GM12878 (cell line): Measurements from ENCODE around the gene MAFF. TPM values are rescaled to one million over a fixed set of nuclear protein-coding genes. Genes with fewer than 3 reads are reported as not detected.

Experiments
- ATAC-seq: fragments of 200-7000 bp; cut with Tn5 transposase; 3 replicates; pipeline ENCODE4 v1.9.1; 2020; ENCODE audit warnings: mild to moderate bottlenecking, moderate library complexity
- BruUV-seq: library from RNA; stranded (reverse); fragments of 400-500 nt; replicated peaks from 2 replicates; lab custom pipeline; 2021; lab: Mats Ljungman, UMichigan
- CTCF ChIA-PET: fragments of 300-600 bp; sonication (Branson Sonifier 250); formaldehyde crosslinking; extraction: SDS; loops from one replicate; lab custom pipeline; 2021; ENCODE audit warnings: inconsistent platforms; lab: Yijun Ruan, JAX
- POLR2A ChIA-PET: fragments of 350-600 bp; formaldehyde crosslinking; extraction: SDS; loops from one replicate; lab custom pipeline; 2021; ENCODE audit warnings: inconsistent platforms; lab: Charles Lee
- RAD21 ChIA-PET: fragments of 300-600 bp; sonication (Branson Sonifier 250); formaldehyde crosslinking; loops from one replicate; lab custom pipeline; 2023; ENCODE audit warnings: antibody characterized with exemption; ENCODE audit not compliant: unreplicated experiment; lab: Charles Lee
- SMC1A ChIA-PET: fragments of 300-600 bp; sonication (Branson Sonifier 250); formaldehyde crosslinking; loops from one replicate; lab custom pipeline; 2023; ENCODE audit not compliant: unreplicated experiment, uncharacterized antibody; lab: Charles Lee
- DNase-seq: peaks from one replicate; pipeline ENCODE4 v3.0.0-alpha.2; 2011; ENCODE audit warnings: low read depth, low spot score
- FAIRE-seq: peaks from 3 replicates; lab custom pipeline; 2011; peaks lifted over from hg19 to GRCh38; lab: Jason Lieb, UNC
- H2AFZ ChIP-seq: 2 replicates; pipeline ENCODE4 v1.6.0; 2011; ENCODE audit warnings: low read depth, low read length, control low read depth; ENCODE audit not compliant: control insufficient read depth
- H3K27ac ChIP-seq: 2 replicates; pipeline ENCODE4 v1.5.1; 2011; ENCODE audit warnings: control low read depth; ENCODE audit not compliant: control insufficient read depth, insufficient read depth
- H3K27me3 ChIP-seq, 2 experiments: replicated peaks in 1 of 2; 2 replicates each; pipeline versions ENCODE4 v1.6.0 to v1.6.1; 2011; ENCODE audit warnings: low read length in 1 of 2; ENCODE audit not compliant: control insufficient read depth in 2 of 2, insufficient read depth in 2 of 2
- H3K36me3 ChIP-seq, 2 experiments: 2 replicates each; pipeline ENCODE4 v1.5.1; 2011; ENCODE audit warnings: low read length in 1 of 2; ENCODE audit not compliant: control insufficient read depth in 2 of 2, insufficient read depth in 2 of 2
- H3K4me1 ChIP-seq: 2 replicates; pipeline ENCODE4 v1.6.1; 2011; ENCODE audit warnings: mild to moderate bottlenecking, low read length, moderate library complexity, mixed read lengths; ENCODE audit not compliant: control insufficient read depth, insufficient read depth
- H3K4me2 ChIP-seq: 2 replicates; pipeline ENCODE4 v1.6.0; 2011; ENCODE audit warnings: control low read depth; ENCODE audit not compliant: control insufficient read depth, insufficient read depth
- H3K4me3 ChIP-seq: fragments of 200-600 bp; sonication (generic); 2 replicates; pipeline ENCODE4 v1.5.1; 2016
- H3K79me2 ChIP-seq: 2 replicates; pipeline ENCODE4 v1.6.0; 2011; ENCODE audit warnings: low read length; ENCODE audit not compliant: control insufficient read depth, insufficient read depth
- H3K9ac ChIP-seq: 2 replicates; pipeline ENCODE4 v1.8.0; 2011; ENCODE audit warnings: low read length, control low read depth, mixed read lengths; ENCODE audit not compliant: control insufficient read depth, insufficient read depth
- H3K9me3 ChIP-seq: replicated peaks from 3 replicates; pipeline ENCODE4 v1.5.1; 2011; ENCODE audit warnings: mild to moderate bottlenecking, low read length; ENCODE audit not compliant: control insufficient read depth, insufficient read depth
- H4K20me1 ChIP-seq: 2 replicates; pipeline ENCODE4 v1.6.0; 2011; ENCODE audit not compliant: control insufficient read depth, insufficient read depth
- CBX3 ChIP-seq: fragments of 200-600 bp; sonication (generic); IDR thresholded peaks from 2 replicates; pipeline ENCODE4 v1.6.1; 2016; ENCODE audit warnings: low read depth, borderline replicate concordance
- CBX5 ChIP-seq: sonication (generic); IDR thresholded peaks from 2 replicates; pipeline ENCODE4 v1.6.1; 2016; ENCODE audit warnings: low read depth, moderate library complexity, mild to moderate bottlenecking, inconsistent platforms
- CREM ChIP-seq: IDR thresholded peaks from 2 replicates; pipeline ENCODE4 v1.6.1; 2014; ENCODE audit warnings: antibody characterized with exemption, low read depth
- EZH2 ChIP-seq: IDR thresholded peaks from 2 replicates; pipeline ENCODE4 v1.6.1; 2012; ENCODE audit warnings: low read depth, mild to moderate bottlenecking, control low read depth, inconsistent platforms, low read length, borderline replicate concordance; ENCODE audit not compliant: control insufficient read depth
- FOXM1 ChIP-seq: IDR thresholded peaks from 2 replicates; pipeline ENCODE4 v1.6.1; 2012; ENCODE audit warnings: low read depth, mild to moderate bottlenecking, inconsistent platforms, low read length, moderate library complexity
- KLF5 ChIP-seq: fragments of 450-650 bp; IDR thresholded peaks from 2 replicates; pipeline ENCODE4 v1.6.1; 2014; ENCODE audit warnings: mild to moderate bottlenecking; ENCODE audit not compliant: partially characterized antibody
- MEF2B ChIP-seq: fragments of 450-650 bp; IDR thresholded peaks from 2 replicates; pipeline ENCODE4 v1.6.1; 2018; ENCODE audit warnings: mild to moderate bottlenecking, moderate library complexity; ENCODE audit not compliant: partially characterized antibody, poor library complexity, severe bottlenecking
- NFXL1 ChIP-seq: fragments of 450-650 bp; IDR thresholded peaks from 2 replicates; pipeline ENCODE4 v1.6.1; 2017; ENCODE audit warnings: antibody characterized with exemption, mild to moderate bottlenecking, borderline replicate concordance
- NR2F1 ChIP-seq: fragments of 450-650 bp; conservative IDR thresholded peaks from 2 replicates; pipeline ENCODE4 v1.6.1; 2017; ENCODE audit warnings: mild to moderate bottlenecking
- RELA ChIP-seq: fragments of 450-650 bp; IDR thresholded peaks from 2 replicates; pipeline ENCODE4 v1.8.0; 2014; ENCODE audit warnings: borderline replicate concordance; ENCODE audit not compliant: partially characterized antibody
- STAT1 ChIP-seq: fragments of 450-650 bp; conservative IDR thresholded peaks from 2 replicates; pipeline ENCODE4 v1.6.1; 2014; ENCODE audit warnings: antibody characterized with exemption, mild to moderate bottlenecking
- YY1 ChIP-seq: IDR thresholded peaks from 2 replicates; pipeline ENCODE4 v1.6.1; 2011; ENCODE audit warnings: low read depth, mild to moderate bottlenecking, low read length
- ZZZ3 ChIP-seq: IDR thresholded peaks from 2 replicates; pipeline ENCODE4 v1.6.1; 2011; ENCODE audit warnings: low read depth; ENCODE audit not compliant: control insufficient read depth, insufficient read length
- WGBS: methylation state at CpG from one replicate; pipeline ENCODE4 v1.1.6; 2016; ENCODE audit warnings: low lambda C conversion rate; ENCODE audit not compliant: insufficient replicate concordance, insufficient coverage; ENCODE audit errors: missing lambda C conversion rate; 5-methylcytosine and 5-hydroxymethylcytosine counted together
- in situ Hi-C: fragments of 300-500 bp; cut with MboI; formaldehyde crosslinking; loops from 9 replicates; pipeline ENCODE4 v1.14.3; 2018; ENCODE audit warnings: mixed read lengths
- intact Hi-C: fragments of 100-400 bp; cut with micrococcal nuclease; formaldehyde crosslinking; loops from one replicate; pipeline ENCODE4 v1.14.2; 2022; ENCODE audit not compliant: unreplicated experiment
- polyA plus RNA-seq, 11 experiments: library from polyadenylated mRNA; depleted of rRNA in 4 of 11; unstranded in 6 of 11; stranded (reverse) in 5 of 11; fragments of >200 nt; fragmentation: Nextera tagmentation in 4 of 11; fragmentation: Illumina TruSeq in 1 of 11; extraction: Ambion mirVana in 4 of 11; extraction: Trizol in 1 of 11; gene quantifications; 1 replicate in 1 of 11; 2 replicates in 10 of 11; pipeline versions ENCODE4 v1.2.1 to v1.2.3, GENCODE V29; 2011 to 2016; ENCODE audit warnings: inconsistent platforms in 2 of 11, missing spikeins in 2 of 11, low read depth in 1 of 11
- total RNA-seq, 4 experiments: library from RNA; depleted of rRNA in 3 of 4; stranded (reverse); fragments of >200 nt in 3 of 4; fragmentation: Illumina TruSeq in 1 of 4; extraction: Trizol in 1 of 4; gene quantifications; 2 replicates each; pipeline versions ENCODE4 v1.2.1 to v1.2.3, GENCODE V29; 2013 to 2021
- TF ChIP-seq, protein P1 (sequence below): fragments of 450-650 bp; IDR thresholded peaks from 2 replicates; pipeline ENCODE4 v1.6.1; 2014; ENCODE audit warnings: mild to moderate bottlenecking
- TF ChIP-seq, protein P2 (sequence below): fragments of 450-650 bp; formaldehyde crosslinking; IDR thresholded peaks from 2 replicates; pipeline ENCODE4 v1.4.0; 2022; ENCODE audit warnings: mild to moderate bottlenecking, moderate library complexity
- TF ChIP-seq, protein P3 (sequence below): fragments of 450-650 bp; conservative IDR thresholded peaks from 2 replicates; pipeline ENCODE4 v1.6.1; 2017; ENCODE audit warnings: mild to moderate bottlenecking, moderate library complexity

MAFF gene
- total and polyA plus RNA-seq, 10 of the 15 experiments (the other 5 are each of a cell fraction or from before 2014, with no cell fraction given): 0.22 to 2.3 (median 0.81) TPM; not detected in 1

DNA sequence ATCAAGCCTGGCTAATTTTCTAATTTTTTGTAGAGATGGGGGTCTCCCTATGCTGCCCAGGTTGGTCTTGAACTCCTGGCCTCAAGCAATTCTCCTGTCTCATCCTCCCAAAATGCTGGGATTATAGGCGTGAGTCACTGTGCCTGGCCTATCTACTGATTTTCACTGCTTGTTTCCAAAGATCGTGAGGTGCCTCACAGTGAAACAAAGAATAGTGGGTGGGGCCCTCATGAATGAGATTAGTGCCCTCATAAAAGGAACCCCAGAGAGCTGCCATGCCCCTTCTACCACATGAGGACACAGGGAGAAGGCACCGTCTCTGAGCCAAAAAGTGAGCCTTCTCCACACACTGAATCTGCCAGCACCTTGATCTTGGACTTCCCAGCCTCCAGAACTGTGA, 47.5 kb downstream of the MAFF start:
- H3K36me3 ChIP-seq: peaks cover 3 to 9% of the 10 kb centered on the region in 2 experiments; a peak in 3 of 4 replicates
- no peak for FAIRE-seq
- ATAC-seq: no peak
- DNase-seq: no peak
- ChIA-PET SMC1A (no interaction called here), CTCF (no interaction called here), POLR2A (no interaction called here)
- no peaks in the 10 kb centered on the region for H4K20me1 ChIP-seq
- H3K4me3 ChIP-seq: no peak overlapping the region
- no TSS peak for BruUV-seq
- no peak overlapping the region for H3K9ac ChIP-seq
- peaks cover 7% of the 10 kb centered on the region for H3K4me1 ChIP-seq
- H2AFZ ChIP-seq: no peak overlapping the region
- in situ Hi-C loops (no loop called here), intact Hi-C loops (no loop called here)
- no peaks in the 10 kb centered on the region; the same call in 2 of the 3 replicates for H3K9me3 ChIP-seq
- no peaks in the 10 kb centered on the region for H3K79me2 ChIP-seq
- H3K27me3 ChIP-seq: no peaks in the 10 kb centered on the region
- no peak overlapping the region for H3K27ac ChIP-seq
- TF ChIP-seq, protein P1, sequence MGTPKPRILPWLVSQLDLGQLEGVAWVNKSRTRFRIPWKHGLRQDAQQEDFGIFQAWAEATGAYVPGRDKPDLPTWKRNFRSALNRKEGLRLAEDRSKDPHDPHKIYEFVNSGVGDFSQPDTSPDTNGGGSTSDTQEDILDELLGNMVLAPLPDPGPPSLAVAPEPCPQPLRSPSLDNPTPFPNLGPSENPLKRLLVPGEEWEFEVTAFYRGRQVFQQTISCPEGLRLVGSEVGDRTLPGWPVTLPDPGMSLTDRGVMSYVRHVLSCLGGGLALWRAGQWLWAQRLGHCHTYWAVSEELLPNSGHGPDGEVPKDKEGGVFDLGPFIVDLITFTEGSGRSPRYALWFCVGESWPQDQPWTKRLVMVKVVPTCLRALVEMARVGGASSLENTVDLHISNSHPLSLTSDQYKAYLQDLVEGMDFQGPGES: no peak
- TF ChIP-seq KLF5: no peak
- no peak for TF ChIP-seq STAT1
- TF ChIP-seq ZZZ3: no peak
- TF ChIP-seq YY1: no peak
- no peak for TF ChIP-seq MEF2B
- no peak for TF ChIP-seq NR2F1
- no peak for TF ChIP-seq RELA
- TF ChIP-seq, protein P2, sequence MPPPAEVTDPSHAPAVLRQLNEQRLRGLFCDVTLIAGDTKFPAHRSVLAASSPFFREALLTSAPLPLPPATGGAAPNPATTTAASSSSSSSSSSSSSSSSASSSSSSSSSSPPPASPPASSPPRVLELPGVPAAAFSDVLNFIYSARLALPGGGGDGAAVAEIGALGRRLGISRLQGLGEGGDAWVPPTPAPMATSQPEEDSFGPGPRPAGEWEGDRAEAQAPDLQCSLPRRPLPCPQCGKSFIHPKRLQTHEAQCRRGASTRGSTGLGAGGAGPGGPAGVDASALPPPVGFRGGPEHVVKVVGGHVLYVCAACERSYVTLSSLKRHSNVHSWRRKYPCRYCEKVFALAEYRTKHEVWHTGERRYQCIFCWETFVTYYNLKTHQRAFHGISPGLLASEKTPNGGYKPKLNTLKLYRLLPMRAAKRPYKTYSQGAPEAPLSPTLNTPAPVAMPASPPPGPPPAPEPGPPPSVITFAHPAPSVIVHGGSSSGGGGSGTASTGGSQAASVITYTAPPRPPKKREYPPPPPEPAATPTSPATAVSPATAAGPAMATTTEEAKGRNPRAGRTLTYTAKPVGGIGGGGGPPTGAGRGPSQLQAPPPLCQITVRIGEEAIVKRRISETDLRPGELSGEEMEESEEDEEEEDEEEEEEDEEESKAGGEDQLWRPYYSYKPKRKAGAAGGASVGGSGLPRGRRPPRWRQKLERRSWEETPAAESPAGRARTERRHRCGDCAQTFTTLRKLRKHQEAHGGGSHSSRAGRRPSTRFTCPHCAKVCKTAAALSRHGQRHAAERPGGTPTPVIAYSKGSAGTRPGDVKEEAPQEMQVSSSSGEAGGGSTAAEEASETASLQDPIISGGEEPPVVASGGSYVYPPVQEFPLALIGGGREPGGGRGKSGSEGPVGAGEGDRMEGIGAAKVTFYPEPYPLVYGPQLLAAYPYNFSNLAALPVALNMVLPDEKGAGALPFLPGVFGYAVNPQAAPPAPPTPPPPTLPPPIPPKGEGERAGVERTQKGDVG (CRISPR knock-in tag): no peak
- no peak for TF ChIP-seq CBX3
- TF ChIP-seq, protein P3, sequence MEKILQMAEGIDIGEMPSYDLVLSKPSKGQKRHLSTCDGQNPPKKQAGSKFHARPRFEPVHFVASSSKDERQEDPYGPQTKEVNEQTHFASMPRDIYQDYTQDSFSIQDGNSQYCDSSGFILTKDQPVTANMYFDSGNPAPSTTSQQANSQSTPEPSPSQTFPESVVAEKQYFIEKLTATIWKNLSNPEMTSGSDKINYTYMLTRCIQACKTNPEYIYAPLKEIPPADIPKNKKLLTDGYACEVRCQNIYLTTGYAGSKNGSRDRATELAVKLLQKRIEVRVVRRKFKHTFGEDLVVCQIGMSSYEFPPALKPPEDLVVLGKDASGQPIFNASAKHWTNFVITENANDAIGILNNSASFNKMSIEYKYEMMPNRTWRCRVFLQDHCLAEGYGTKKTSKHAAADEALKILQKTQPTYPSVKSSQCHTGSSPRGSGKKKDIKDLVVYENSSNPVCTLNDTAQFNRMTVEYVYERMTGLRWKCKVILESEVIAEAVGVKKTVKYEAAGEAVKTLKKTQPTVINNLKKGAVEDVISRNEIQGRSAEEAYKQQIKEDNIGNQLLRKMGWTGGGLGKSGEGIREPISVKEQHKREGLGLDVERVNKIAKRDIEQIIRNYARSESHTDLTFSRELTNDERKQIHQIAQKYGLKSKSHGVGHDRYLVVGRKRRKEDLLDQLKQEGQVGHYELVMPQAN: no peak
- no peak for TF ChIP-seq FOXM1
- TF ChIP-seq EZH2: no peak
- TF ChIP-seq CREM: no peak
- TF ChIP-seq NFXL1: no peak
- TF ChIP-seq CBX5: no peak
- TF ChIP-seq, all 136 proteins: peak for 0
- WGBS: 79% methylated on average over 3 of the region's 3 CpGs
- RAD21 ChIA-PET: no interaction called here
- H3K4me2 ChIP-seq: no peak overlapping the region
